HG03045 (cell line): ENCODE measurements around the gene PAPPA.

Experiments used
- ATAC-seq: cut with Tn5 transposase; IDR thresholded peaks from one replicate; pipeline ENCODE4 v1.9.1; 2021; ENCODE audit warnings: mild to moderate bottlenecking, moderate library complexity; ENCODE audit not compliant: unreplicated experiment

Gene PAPPA

GRCh38 chr9:116219686-116220085, 66.1 kb downstream of the PAPPA start:
- ATAC-seq = no peak

GRCh38 chr9:116223926-116224325, 70.3 kb downstream of the PAPPA start:
- ATAC-seq = no peak

GRCh38 chr9:116230051-116230632, 76.6 kb downstream of the PAPPA start:
- ATAC-seq = no peak

- ATAC-seq = no peak
Measured at GRCh38 chr9:116232424-116233159, 79.0 kb downstream of the PAPPA start.

- ATAC-seq = no peak
Measured at GRCh38 chr9:116233160-116233530, 79.6 kb downstream of the PAPPA start.

GRCh38 chr9:116234081-116234480, 80.5 kb downstream of the PAPPA start:
- ATAC-seq = no peak

GRCh38 chr9:116236979-116237378, 83.4 kb downstream of the PAPPA start:
- no peak for ATAC-seq

- ATAC-seq = no peak
Measured at GRCh38 chr9:116237456-116237855, 83.9 kb downstream of the PAPPA start.

- no peak for ATAC-seq
Measured at GRCh38 chr9:116238225-116238624, 84.6 kb downstream of the PAPPA start.

- no peak for ATAC-seq
Measured at GRCh38 chr9:116238776-116239340, 85.3 kb downstream of the PAPPA start.

GRCh38 chr9:116243708-116244107, 90.1 kb downstream of the PAPPA start:
- no peak for ATAC-seq

GRCh38 chr9:116247284-116247683, 93.7 kb downstream of the PAPPA start:
- no peak for ATAC-seq

- ATAC-seq = no peak
Measured at GRCh38 chr9:116247791-116248374, 94.3 kb downstream of the PAPPA start.

- ATAC-seq = no peak
Measured at GRCh38 chr9:116250891-116251290, 97.3 kb downstream of the PAPPA start.

GRCh38 chr9:116251366-116251765, 97.8 kb downstream of the PAPPA start:
- no peak for ATAC-seq

- no peak for ATAC-seq
Measured at GRCh38 chr9:116260531-116260930, 106.9 kb downstream of the PAPPA start.

GRCh38 chr9:116262448-116262847, 108.9 kb downstream of the PAPPA start:
- ATAC-seq = no peak

GRCh38 chr9:116264361-116264760, 110.8 kb downstream of the PAPPA start:
- ATAC-seq = no peak

GRCh38 chr9:116267021-116267420, 113.4 kb downstream of the PAPPA start:
- ATAC-seq = no peak

- ATAC-seq = no peak
Measured at GRCh38 chr9:116269250-116269649, 115.7 kb downstream of the PAPPA start.

GRCh38 chr9:116270546-116270945, 117.0 kb downstream of the PAPPA start:
- no peak for ATAC-seq

- no peak for ATAC-seq
Measured at GRCh38 chr9:116271340-116271739, 117.7 kb downstream of the PAPPA start.
